ENCODE data around the gene RPS6KA4.

RPS6KA4 gene

GRCh38 chr11:64327993-64328392 lies 31.0 kb upstream of the RPS6KA4 start:
- no peak for DNase-seq

- DNase-seq = no peak
These were observed 28.1 kb upstream of the RPS6KA4 start for GRCh38 chr11:64330888-64331287.

- peak; percentile 66 for DNase-seq
These were observed 27.2 kb upstream of the RPS6KA4 start for GRCh38 chr11:64331569-64332371.

- DNase-seq = no peak
These were observed 25.4 kb upstream of the RPS6KA4 start for GRCh38 chr11:64333556-64333955.

GRCh38 chr11:64334764-64335735 lies 23.9 kb upstream of the RPS6KA4 start:
- no peak for DNase-seq

GRCh38 chr11:64337538-64338249 lies 21.3 kb upstream of the RPS6KA4 start:
- DNase-seq = no peak

GRCh38 chr11:64338716-64339115 lies 20.2 kb upstream of the RPS6KA4 start:
- DNase-seq = no peak

- no peak for DNase-seq
These were observed 19.7 kb upstream of the RPS6KA4 start for GRCh38 chr11:64339286-64339685.

- DNase-seq = peak; percentile 81
These were observed 19.1 kb upstream of the RPS6KA4 start, which contains the start of gene CCDC88B for GRCh38 chr11:64339754-64340408. Gene CCDC88B, plus strand, starts transcription at chr11:64340204. Its CDS starts 63 bp downstream, at chr11:64340267.

- peak; percentile 64 for DNase-seq
These were observed 18.2 kb upstream of the RPS6KA4 start for GRCh38 chr11:64340671-64341335.

- no peak for DNase-seq
These were observed 17.5 kb upstream of the RPS6KA4 start for GRCh38 chr11:64341429-64341828.

- DNase-seq = peak; percentile 80
These were observed 16.8 kb upstream of the RPS6KA4 start for GRCh38 chr11:64341851-64342791.

GRCh38 chr11:64342869-64343745 lies 15.9 kb upstream of the RPS6KA4 start:
- DNase-seq = no peak

- no peak for DNase-seq
These were observed 15.0 kb upstream of the RPS6KA4 start for GRCh38 chr11:64343767-64344559.

- no peak for DNase-seq
These were observed 14.2 kb upstream of the RPS6KA4 start for GRCh38 chr11:64344787-64345186.

GRCh38 chr11:64347193-64347867 lies 11.6 kb upstream of the RPS6KA4 start:
- no peak for DNase-seq

GRCh38 chr11:64348383-64349024 lies 10.5 kb upstream of the RPS6KA4 start:
- DNase-seq = no peak

- DNase-seq = no peak
These were observed 10.0 kb upstream of the RPS6KA4 start for GRCh38 chr11:64349025-64349387.

Measured in stimulated activated naive CD4-positive, alpha-beta T cell treated with Interleukin-2 at 50 U/mL for 16 hours (primary cell).